ENCODE data around the gene VTI1A. TPM values are rescaled to one million over a fixed set of nuclear protein-coding genes. Genes with fewer than 3 reads are reported as not detected.

Gene VTI1A
- total and polyA plus RNA-seq, 2 of the 8 experiments (the other 6 are each of a cell fraction or from before 2014, with no cell fraction given) = 6.0 to 20.0 TPM

DNA sequence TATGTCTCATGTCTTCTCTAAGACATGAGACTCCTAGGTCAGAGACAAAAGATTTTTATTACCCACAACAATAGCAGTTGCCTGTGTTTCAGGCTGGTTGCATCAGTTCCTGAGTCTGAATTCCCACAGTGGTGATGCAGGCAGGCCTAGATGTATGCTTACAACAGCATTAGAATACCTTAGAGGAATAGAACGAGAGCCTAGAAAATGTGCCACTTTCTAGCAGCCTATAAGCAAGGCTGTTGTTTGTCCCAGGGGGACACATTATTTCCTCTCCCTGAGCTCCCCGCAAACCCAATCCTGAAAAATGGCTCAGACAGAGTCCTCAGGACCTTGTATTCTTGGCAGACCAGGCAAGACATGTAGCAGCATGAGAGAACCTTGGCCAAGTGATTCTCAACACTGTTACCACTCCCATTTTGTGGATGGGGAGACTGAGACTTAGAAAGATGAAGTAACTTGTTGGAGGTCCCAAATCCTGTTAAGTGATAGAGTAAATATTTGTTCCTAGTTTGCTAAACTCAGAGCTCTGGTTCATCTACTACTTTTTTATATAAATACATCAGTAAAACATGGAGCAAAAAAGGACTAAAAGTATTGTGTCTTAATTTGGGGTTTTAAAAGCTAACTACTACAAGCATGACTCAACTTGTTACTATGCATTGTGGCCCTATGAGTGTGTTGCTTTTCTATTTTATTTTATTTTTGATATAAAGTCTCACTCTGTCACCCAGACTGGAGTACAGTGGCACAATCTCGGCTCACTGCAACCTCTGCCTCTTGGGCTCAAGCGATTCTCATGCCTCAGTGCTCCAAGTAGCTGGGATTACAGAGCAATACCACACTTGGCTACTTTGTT, 14.2 kb downstream of the VTI1A start:
- no peak overlapping the region for H3K14ac ChIP-seq (ENCODE audit: insufficient read length)
- FAIRE-seq (no peak), DNase-seq (ENCODE audit: low read depth in 1 of 2, low spot score in 2 of 2) (no peak)
- H3K4me1 ChIP-seq (replicated peaks in 1 of 4; ENCODE audit: control insufficient read depth in 3 of 4, insufficient read depth in 4 of 4, low read length in 3 of 4) = no peaks in the 10 kb centered on the region
- ChIA-PET CTCF (ENCODE audit: partially characterized antibody) (interaction anchor here (1.0 to 1.8 kb wide), 3 partner anchors 11 to 26 kb away, joined by 5 to 6 read pairs (median 6); no protein-coding TSS in a partner anchor), POLR2A (ENCODE audit: partially characterized antibody) (interaction anchor here (0.6 kb wide), 1 partner anchor 1104 kb away, joined by 3 read pairs; no protein-coding TSS in a partner anchor)
- no peaks in the 10 kb centered on the region; the same call in 1 of the 2 replicates for H3K79me1 ChIP-seq (ENCODE audit: low read depth, low read length)
- no peak overlapping the region for H2BK15ac ChIP-seq (ENCODE audit: low read length)
- no peak overlapping the region; the same call in 1 of the 2 replicates for H2BK12ac ChIP-seq (ENCODE audit: low read depth, low read length)
- H4K91ac ChIP-seq (replicated peaks; ENCODE audit: insufficient read length, low read length) = no peak overlapping the region
- WGBS, 2 experiments (ENCODE audit: extremely low coverage in 1 of 2, insufficient coverage in 1 of 2, insufficient read length in 1 of 2, insufficient replicate concordance in 2 of 2, low coverage in 1 of 2, low lambda C conversion rate in 2 of 2, missing lambda C conversion rate in 1 of 2) = 96% methylated on average over 4 of the region's 4 CpGs; no CpG with 5 or more reads in 1 of the 2 experiments
- H3K23me2 ChIP-seq (ENCODE audit: low read depth, low read length) = no peaks in the 10 kb centered on the region
- H3K56ac ChIP-seq (replicated peaks; ENCODE audit: insufficient read length, low read depth, low read length) = no peak overlapping the region
- H3K27me3 ChIP-seq (replicated peaks in 1 of 4; ENCODE audit: control insufficient read depth in 3 of 4, extremely low read depth in 1 of 4, insufficient read depth in 3 of 4, low read length in 3 of 4) = no peaks in the 10 kb centered on the region
- H3K18ac ChIP-seq (ENCODE audit: extremely low read depth, low read length) = no peak overlapping the region
- H2AK5ac ChIP-seq (ENCODE audit: low read depth, low read length) = no peak overlapping the region
- no peaks in the 10 kb centered on the region for H4K20me1 ChIP-seq (replicated peaks in 1 of 2; ENCODE audit: control insufficient read depth in 1 of 2, insufficient read depth in 2 of 2, low read length in 2 of 2)
- 0 out of 4 replicates have a peak, but pooled peaks cover 0 to 4% of the 10 kb centered on the region in 2 experiments for H3K9me3 ChIP-seq (ENCODE audit: insufficient read depth in 2 of 2, low read depth in 1 of 2, low read length in 1 of 2)
- no peak overlapping the region for H3K4ac ChIP-seq (replicated peaks; ENCODE audit: insufficient read length, low read depth, low read length)
- H2AFZ ChIP-seq (ENCODE audit: low read length) = no peak overlapping the region
- H2BK20ac ChIP-seq (ENCODE audit: low read length) = no peak overlapping the region
- no peaks in the 10 kb centered on the region for H3K79me2 ChIP-seq (ENCODE audit: control insufficient read depth in 1 of 2, insufficient read depth in 2 of 2, low read length in 2 of 2)
- H3K4me2 ChIP-seq (ENCODE audit: insufficient read depth in 1 of 2, low read depth in 2 of 2, low read length in 2 of 2) = no peak overlapping the region
- H3K23ac ChIP-seq (ENCODE audit: insufficient read length) = no peak overlapping the region
- no peak overlapping the region for H4K8ac ChIP-seq (ENCODE audit: extremely low read depth, insufficient read depth, low read length)
- H2BK120ac ChIP-seq (replicated peaks; ENCODE audit: low read depth, low read length) = no peak overlapping the region
- H3K27ac ChIP-seq (ENCODE audit: low read depth, low read length) = no peak overlapping the region
- H3K9ac ChIP-seq (replicated peaks in 1 of 4; ENCODE audit: extremely low read depth in 1 of 4, low read depth in 3 of 4, low read length in 3 of 4) = no peak overlapping the region
- H3K4me3 ChIP-seq (ENCODE audit: extremely low read depth in 1 of 4, insufficient read depth in 2 of 4, low read depth in 3 of 4, low read length in 4 of 4) = no peak overlapping the region
- no peak overlapping the region for H2BK5ac ChIP-seq (ENCODE audit: low read depth, low read length)
- H4K5ac ChIP-seq (ENCODE audit: insufficient read length, low read depth, low read length) = no peak overlapping the region
- H3K36me3 ChIP-seq (ENCODE audit: control insufficient read depth in 2 of 4, insufficient read depth in 4 of 4, low read length in 3 of 4) = peaks cover 0 to 23% (median 11%) of the 10 kb centered on the region in 4 experiments; a peak in 4 of 8 replicates
- TF ChIP-seq CEBPB (IDR thresholded peaks at IDR 0.05; ENCODE audit: low read depth, low read length) = peak; percentile 11; the same call in 1 of the 2 replicates
- no peak for TF ChIP-seq RNF2 (IDR thresholded peaks at IDR 0.05; ENCODE audit: borderline replicate concordance, low read depth, low read length, missing control alignments, poor library complexity, severe bottlenecking)
- TF ChIP-seq TAF7 (optimal IDR thresholded peaks at IDR 0.05; ENCODE audit: borderline replicate concordance, low read depth, low read length) = no peak
- TF ChIP-seq SIX5 (IDR thresholded peaks at IDR 0.05; ENCODE audit: low read depth, low read length) = no peak
